ENCODE measurements around the gene METTL2B. TPM values are rescaled to one million over a fixed set of nuclear protein-coding genes. Genes with fewer than 3 reads are reported as not detected.
A peak's percentile ranks its signal among the peaks of the same experiment; 100 is the strongest.
"Not testable (repeated sequence)": the region's sequence is repeated elsewhere in the genome, so short reads cannot be mapped to it uniquely, and the experiment has no call there.

The METTL2B gene
- total RNA-seq, 1 experiment from 2014 or later: 30.0 TPM

DNA sequence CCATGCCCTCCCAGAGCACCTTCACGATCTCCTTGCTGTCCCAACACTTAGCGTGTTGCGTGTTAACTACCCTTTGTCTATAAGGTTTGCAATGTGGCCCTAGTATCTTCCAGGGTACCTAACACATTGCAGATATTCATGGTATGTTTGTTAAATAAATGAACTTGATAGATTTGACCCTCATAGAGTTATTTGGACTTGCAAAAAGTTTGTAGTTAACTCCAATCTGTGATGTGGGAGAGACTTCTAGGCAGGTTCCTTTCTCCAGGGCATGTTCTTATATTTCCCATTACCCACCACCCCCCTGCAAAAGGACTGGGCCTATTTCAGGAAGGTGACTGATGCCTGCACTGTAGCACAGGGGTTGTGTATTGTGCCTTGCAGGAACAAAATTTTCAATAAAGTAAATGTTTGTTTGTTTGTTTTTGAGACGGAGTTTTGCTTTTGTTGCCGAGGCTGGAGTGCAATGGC is 20.3 kb upstream of the METTL2B start:
- no peaks in the 10 kb centered on the region for H3K9me3 Mint-ChIP-seq (ENCODE audit: low read depth, unreplicated experiment)
- DNase-seq: no peak

GRCh38 chr7:128457385-128457784 is 19.2 kb upstream of the METTL2B start:
- H3K9me3 Mint-ChIP-seq (ENCODE audit: low read depth, unreplicated experiment); H3K27ac Mint-ChIP-seq (ENCODE audit: unreplicated experiment); H3K27me3 Mint-ChIP-seq (ENCODE audit: unreplicated experiment); DNase-seq; intact Hi-C loops (cut with micrococcal nuclease; ENCODE audit: unreplicated experiment); BruUV-seq (replicated peaks); CTCF ChIA-PET: not testable (repeated sequence)
- H3K4me3 Mint-ChIP-seq (ENCODE audit: low read depth, unreplicated experiment): peak overlapping the region; percentile 95
- H3K36me3 Mint-ChIP-seq (ENCODE audit: insufficient read depth, unreplicated experiment): peaks cover 38% of the 10 kb centered on the region
- peaks cover 38% of the 10 kb centered on the region for H3K4me1 Mint-ChIP-seq (ENCODE audit: low read depth, unreplicated experiment)

More for the DNA sequence above, 20.3 kb upstream of the METTL2B start:
- BruUV-seq (replicated peaks): no TSS peak
- Mint-ChIP-seq H3K27ac (ENCODE audit: unreplicated experiment) (peak overlapping the region; percentile 78), H3K4me3 (ENCODE audit: low read depth, unreplicated experiment) (peak overlapping the region; percentile 95), H3K36me3 (ENCODE audit: insufficient read depth, unreplicated experiment) (peaks cover 38% of the 10 kb centered on the region), H3K4me1 (ENCODE audit: low read depth, unreplicated experiment) (peaks cover 41% of the 10 kb centered on the region), H3K27me3 (ENCODE audit: unreplicated experiment) (peaks cover 14% of the 10 kb centered on the region)
- no peak for TF ChIP-seq CTCF (IDR thresholded peaks at IDR 0.05; ENCODE audit: unreplicated experiment)
- intact Hi-C loops (cut with micrococcal nuclease; ENCODE audit: unreplicated experiment): no loop called here
- CTCF ChIA-PET: no interaction called here

- H3K4me3 Mint-ChIP-seq (ENCODE audit: low read depth, unreplicated experiment): no peak overlapping the region
- peaks cover 34% of the 10 kb centered on the region for H3K4me1 Mint-ChIP-seq (ENCODE audit: low read depth, unreplicated experiment)
- no peak overlapping the region for H3K27ac Mint-ChIP-seq (ENCODE audit: unreplicated experiment)
These were observed 17.6 kb upstream of the METTL2B start for GRCh38 chr7:128458956-128459355.

GRCh38 chr7:128459394-128459878 is 17.1 kb upstream of the METTL2B start:
- H3K4me1 Mint-ChIP-seq (ENCODE audit: low read depth, unreplicated experiment): peaks cover 34% of the 10 kb centered on the region
- CTCF ChIA-PET: interaction anchor here (0.5 to 3.0 kb wide), 10 partner anchors 10 to 116 kb away, joined by 3 to 63 read pairs (median 4); partner anchors contain the start of genes METTL2B and RBM28
- no peak overlapping the region for H3K4me3 Mint-ChIP-seq (ENCODE audit: low read depth, unreplicated experiment)
- BruUV-seq (replicated peaks): no TSS peak
- peaks cover 38% of the 10 kb centered on the region for H3K36me3 Mint-ChIP-seq (ENCODE audit: insufficient read depth, unreplicated experiment)
- no peak overlapping the region for H3K27ac Mint-ChIP-seq (ENCODE audit: unreplicated experiment)
- no peaks in the 10 kb centered on the region for H3K27me3 Mint-ChIP-seq (ENCODE audit: unreplicated experiment)
- no peak for TF ChIP-seq CTCF (IDR thresholded peaks at IDR 0.05; ENCODE audit: unreplicated experiment)
- intact Hi-C loops (cut with micrococcal nuclease; ENCODE audit: unreplicated experiment): loop anchor here (1.0 kb wide), 1 partner anchor 32 kb away; no protein-coding TSS in a partner anchor
- no peaks in the 10 kb centered on the region for H3K9me3 Mint-ChIP-seq (ENCODE audit: low read depth, unreplicated experiment)
- peak; percentile 64 for DNase-seq

More at GRCh38 chr7:128458956-128459355, 17.6 kb upstream of the METTL2B start:
- CTCF ChIA-PET: interaction anchor here (0.5 to 3.0 kb wide), 9 partner anchors 10 to 115 kb away, joined by 3 to 63 read pairs (median 4); partner anchors contain the start of gene RBM28
- no TSS peak for BruUV-seq (replicated peaks)
- DNase-seq: no peak
- Mint-ChIP-seq H3K36me3 (ENCODE audit: insufficient read depth, unreplicated experiment) (peaks cover 38% of the 10 kb centered on the region), H3K27me3 (ENCODE audit: unreplicated experiment) (no peaks in the 10 kb centered on the region), H3K9me3 (ENCODE audit: low read depth, unreplicated experiment) (no peaks in the 10 kb centered on the region)
- intact Hi-C loops (cut with micrococcal nuclease; ENCODE audit: unreplicated experiment): loop anchor here (1.0 kb wide), 1 partner anchor 32 kb away; no protein-coding TSS in a partner anchor
- TF ChIP-seq CTCF (IDR thresholded peaks at IDR 0.05; ENCODE audit: unreplicated experiment): no peak

GRCh38 chr7:128462460-128462859 is 14.1 kb upstream of the METTL2B start:
- peaks cover 25% of the 10 kb centered on the region for H3K4me1 Mint-ChIP-seq (ENCODE audit: low read depth, unreplicated experiment)
- peaks cover 11% of the 10 kb centered on the region for H3K36me3 Mint-ChIP-seq (ENCODE audit: insufficient read depth, unreplicated experiment)
- H3K4me3 Mint-ChIP-seq (ENCODE audit: low read depth, unreplicated experiment): no peak overlapping the region
- no peak overlapping the region for H3K27ac Mint-ChIP-seq (ENCODE audit: unreplicated experiment)
- DNase-seq: no peak
- CTCF ChIA-PET: no interaction called here
- no peaks in the 10 kb centered on the region for H3K9me3 Mint-ChIP-seq (ENCODE audit: low read depth, unreplicated experiment)
- intact Hi-C loops (cut with micrococcal nuclease; ENCODE audit: unreplicated experiment): no loop called here
- no TSS peak for BruUV-seq (replicated peaks)
- TF ChIP-seq CTCF (IDR thresholded peaks at IDR 0.05; ENCODE audit: unreplicated experiment): no peak
- H3K27me3 Mint-ChIP-seq (ENCODE audit: unreplicated experiment): no peaks in the 10 kb centered on the region

DNA sequence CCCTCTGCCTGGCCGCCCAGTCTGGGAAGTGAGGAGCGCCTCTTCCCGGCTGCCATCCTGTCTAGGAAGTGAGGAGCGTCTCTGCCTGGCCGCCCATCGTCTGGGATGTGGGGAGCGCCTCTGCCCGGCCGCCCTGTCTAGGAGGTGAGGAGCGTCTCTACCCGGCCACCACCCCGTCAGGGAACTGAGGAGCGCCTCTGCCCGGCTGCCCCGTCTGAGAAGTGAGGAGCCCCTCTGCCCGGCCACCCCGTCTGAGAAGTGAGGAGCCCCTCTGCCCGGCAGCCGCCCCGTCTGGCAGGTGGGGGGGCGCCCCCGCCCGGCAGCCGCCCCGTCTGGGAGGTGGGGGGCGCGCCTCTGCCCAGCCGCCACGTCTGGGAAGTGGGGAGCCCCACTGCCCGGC is 13.2 kb upstream of the METTL2B start:
- H3K27me3 Mint-ChIP-seq (ENCODE audit: unreplicated experiment); H3K9me3 Mint-ChIP-seq (ENCODE audit: low read depth, unreplicated experiment); H3K36me3 Mint-ChIP-seq (ENCODE audit: insufficient read depth, unreplicated experiment); DNase-seq; H3K4me3 Mint-ChIP-seq (ENCODE audit: low read depth, unreplicated experiment); H3K27ac Mint-ChIP-seq (ENCODE audit: unreplicated experiment); BruUV-seq (replicated peaks); CTCF ChIA-PET; intact Hi-C loops (cut with micrococcal nuclease; ENCODE audit: unreplicated experiment): not testable (repeated sequence)
- H3K4me1 Mint-ChIP-seq (ENCODE audit: low read depth, unreplicated experiment): peaks cover 17% of the 10 kb centered on the region

GRCh38 chr7:128463933-128464332 is 12.6 kb upstream of the METTL2B start:
- DNase-seq; H3K9me3 Mint-ChIP-seq (ENCODE audit: low read depth, unreplicated experiment); H3K27ac Mint-ChIP-seq (ENCODE audit: unreplicated experiment); H3K27me3 Mint-ChIP-seq (ENCODE audit: unreplicated experiment); H3K36me3 Mint-ChIP-seq (ENCODE audit: insufficient read depth, unreplicated experiment); H3K4me3 Mint-ChIP-seq (ENCODE audit: low read depth, unreplicated experiment); intact Hi-C loops (cut with micrococcal nuclease; ENCODE audit: unreplicated experiment); BruUV-seq (replicated peaks); CTCF ChIA-PET: not testable (repeated sequence)
- H3K4me1 Mint-ChIP-seq (ENCODE audit: low read depth, unreplicated experiment): peaks cover 11% of the 10 kb centered on the region
